Activated T-helper 2 cell treated with anti-CD3 and anti-CD28 coated beads, Interferon-gamma antibody, Interleukin-2, Interleukin-4, amounts not matched to agents 10 μg/mL and 5 μg/mL and 100 μg/mL, durations not matched to agents 14 hours and 24 hours and 36 hours (primary cell): ENCODE data around the gene KCTD5. TPM values are rescaled to one million over a fixed set of nuclear protein-coding genes. Genes with fewer than 3 reads are reported as not detected.
"Not testable (repeated sequence)": the region's sequence is repeated elsewhere in the genome, so short reads cannot be mapped to it uniquely, and the experiment has no call there.

Experiments used
- DNase-seq: peaks from one replicate; pipeline ENCODE4 v3.0.0; 2021; ENCODE audit warnings: low spot score
- H3K27ac Mint-ChIP-seq: one replicate; pipeline ENCODE4 v1.8.0; 2021; ENCODE audit warnings: mixed read lengths
- H3K27me3 Mint-ChIP-seq: one replicate; pipeline ENCODE4 v1.8.0; 2021; ENCODE audit warnings: low read depth, mixed read lengths
- H3K36me3 Mint-ChIP-seq: one replicate; pipeline ENCODE4 v1.8.0; 2021; ENCODE audit warnings: low read depth, mixed read lengths
- H3K4me1 Mint-ChIP-seq: one replicate; pipeline ENCODE4 v1.8.0; 2021; ENCODE audit warnings: low read depth, mixed read lengths
- H3K4me3 Mint-ChIP-seq: one replicate; pipeline ENCODE4 v1.8.0; 2021; ENCODE audit warnings: low read depth, mild to moderate bottlenecking, moderate library complexity, mixed read lengths
- H3K9me3 Mint-ChIP-seq: one replicate; pipeline ENCODE4 v1.8.0; 2021; ENCODE audit warnings: mixed read lengths
- intact Hi-C: fragments of 100-400 bp; cut with micrococcal nuclease; formaldehyde crosslinking; loops from one replicate; pipeline ENCODE4 v1.15.1; 2023
- total RNA-seq: library from RNA; stranded (reverse); gene quantifications from 2 replicates; pipeline ENCODE4 v1.2.3, GENCODE V29; 2022

Gene KCTD5
- total RNA-seq, 1 donor from 2014 or later = 65.5 TPM

DNA sequence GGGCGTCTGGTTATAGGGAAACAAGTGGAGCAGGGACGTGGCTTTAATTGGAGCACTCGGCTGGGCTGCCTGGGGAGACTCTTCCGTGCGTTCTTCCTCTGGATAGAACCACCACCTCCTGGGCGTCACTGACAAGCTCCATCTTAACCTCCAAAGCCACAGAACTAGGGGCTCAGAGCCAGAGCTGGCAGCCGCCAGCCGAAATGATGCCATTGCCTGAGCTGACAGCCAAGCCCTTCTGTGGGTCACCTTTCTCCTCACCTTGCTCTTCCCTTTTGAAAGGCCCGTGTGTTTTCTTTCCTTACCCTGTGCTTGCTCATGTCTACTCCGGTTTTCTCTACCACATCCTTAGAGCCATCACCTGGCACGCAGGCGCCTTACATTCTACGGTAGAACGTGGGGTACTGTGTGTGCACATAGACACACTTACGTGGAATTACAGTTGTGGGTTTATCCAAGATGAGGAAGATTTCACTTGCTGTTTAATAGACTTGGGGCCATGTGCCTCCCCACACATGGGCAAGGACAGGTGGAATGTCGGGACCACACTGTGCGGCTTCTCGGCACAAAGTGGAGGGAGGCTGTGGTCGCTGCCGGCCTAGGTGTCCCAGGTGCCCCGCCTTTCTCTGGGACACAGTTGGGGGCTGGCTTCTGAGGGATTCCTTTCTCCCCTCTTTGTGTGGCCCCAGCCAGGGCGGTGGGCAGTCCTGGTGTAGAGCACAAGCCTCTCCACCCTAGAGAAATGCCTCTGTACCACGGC is 3.9 kb upstream of the KCTD5 start:
- H3K4me1 Mint-ChIP-seq, H3K9me3 Mint-ChIP-seq, H3K27me3 Mint-ChIP-seq, H3K4me3 Mint-ChIP-seq, H3K27ac Mint-ChIP-seq, intact Hi-C loops, DNase-seq: not testable (repeated sequence)
- H3K36me3 Mint-ChIP-seq = peaks cover 16% of the 10 kb centered on the region

DNA sequence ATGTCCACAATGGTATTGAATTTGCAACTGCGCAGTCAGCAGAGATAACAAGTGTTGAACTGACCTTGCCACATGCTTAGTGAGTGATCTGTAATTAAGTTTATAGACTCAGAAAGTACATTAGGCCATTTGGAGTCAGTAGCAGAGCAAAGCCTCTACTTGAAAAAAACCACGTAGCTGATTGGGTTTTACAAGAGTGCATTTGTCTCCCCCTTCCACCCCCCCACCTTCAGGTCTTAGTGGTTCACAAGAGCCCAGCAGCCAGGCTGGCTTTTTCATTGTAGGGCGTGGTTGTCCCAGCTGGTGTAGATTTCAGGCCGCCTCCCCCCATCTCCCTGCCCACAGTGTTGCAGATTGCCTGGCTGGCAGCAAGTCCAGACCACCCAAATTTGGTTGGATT is 2.4 kb upstream of the KCTD5 start:
- DNase-seq, H3K9me3 Mint-ChIP-seq, H3K27ac Mint-ChIP-seq, H3K4me1 Mint-ChIP-seq, H3K27me3 Mint-ChIP-seq: not testable (repeated sequence)
- intact Hi-C loops = loop anchor here (5.0 kb wide), 1 partner anchor 202 kb away; the partner anchor contains the start of gene FLYWCH2
- peak overlapping the region; percentile 72 for H3K4me3 Mint-ChIP-seq
- H3K36me3 Mint-ChIP-seq = peaks cover 21% of the 10 kb centered on the region

DNA sequence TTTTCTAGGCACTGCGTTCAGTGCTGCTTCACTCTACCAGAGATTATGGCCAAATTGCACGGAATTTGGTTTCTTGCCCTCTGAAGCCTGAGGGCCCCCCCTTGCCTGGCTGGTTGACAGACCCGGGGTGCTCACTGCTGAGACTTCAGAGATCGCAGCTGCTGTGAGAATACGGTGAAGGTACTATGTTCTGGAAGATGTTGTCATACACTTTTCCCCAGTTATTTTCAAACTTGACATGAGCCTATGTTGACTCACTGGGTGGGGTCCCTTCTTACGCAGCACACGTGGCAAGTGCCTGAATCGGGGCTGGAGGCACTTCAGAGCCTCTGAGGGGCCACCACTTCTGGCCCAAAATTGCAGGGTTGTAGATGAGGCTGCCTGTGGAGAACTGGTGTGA is 2.0 kb upstream of the KCTD5 start:
- not testable (repeated sequence) for H3K4me1 Mint-ChIP-seq, H3K27me3 Mint-ChIP-seq, H3K27ac Mint-ChIP-seq, DNase-seq, H3K9me3 Mint-ChIP-seq
- peaks cover 23% of the 10 kb centered on the region for H3K36me3 Mint-ChIP-seq
- intact Hi-C loops = loop anchor here (5.0 kb wide), 1 partner anchor 202 kb away; the partner anchor contains the start of gene FLYWCH2
- H3K4me3 Mint-ChIP-seq = peak overlapping the region; percentile 72

DNA sequence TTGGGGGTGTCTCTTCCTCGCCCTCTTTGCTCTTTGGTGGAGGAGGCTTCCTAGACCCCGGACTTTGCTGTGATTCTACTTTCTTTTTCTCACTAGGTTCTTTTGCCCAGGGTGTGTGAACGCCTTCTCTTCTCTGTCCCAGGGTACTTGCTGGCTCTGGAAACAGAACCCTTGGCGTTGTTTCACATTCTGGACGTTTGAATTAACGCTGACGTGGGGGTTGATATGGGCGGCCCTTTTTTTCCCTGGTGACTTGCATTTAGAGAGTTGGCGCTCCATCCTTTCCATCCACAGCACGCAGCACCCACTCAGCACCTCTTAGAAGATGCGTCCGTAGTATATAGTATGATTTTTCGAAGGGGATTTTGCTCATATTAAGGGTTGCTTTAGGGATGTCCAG is 718 bp downstream of the KCTD5 start:
- Mint-ChIP-seq H3K36me3 (peaks cover 30% of the 10 kb centered on the region), H3K4me3 (peak overlapping the region; percentile 98), H3K27ac (peak overlapping the region; percentile 81), H3K4me1 (peaks cover 22% of the 10 kb centered on the region)
- intact Hi-C loops = loop anchor here (5.0 kb wide), 1 partner anchor 199 kb away; the partner anchor contains the start of gene FLYWCH2
- not testable (repeated sequence) for H3K27me3 Mint-ChIP-seq, H3K9me3 Mint-ChIP-seq, DNase-seq

DNA sequence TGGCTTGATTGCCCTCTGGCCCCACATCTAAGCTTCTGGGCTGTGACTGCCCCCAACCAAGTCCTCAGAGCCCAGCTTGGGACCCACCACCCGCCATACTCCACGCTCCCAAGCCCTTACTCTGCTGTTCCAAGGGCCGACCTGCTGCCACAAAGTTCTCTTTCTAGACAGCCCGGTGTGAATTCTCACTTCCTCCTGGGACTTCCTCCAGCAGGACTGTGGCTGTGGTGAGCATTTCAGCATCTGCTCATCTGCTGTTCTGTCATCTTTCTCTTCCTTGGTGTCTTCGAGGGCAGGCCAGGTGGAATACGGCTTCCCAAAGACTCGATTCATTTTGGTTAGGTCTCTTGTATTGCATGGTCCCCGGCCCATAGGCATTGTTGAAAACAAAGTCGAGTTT is 3.8 kb downstream of the KCTD5 start:
- H3K27ac Mint-ChIP-seq, H3K27me3 Mint-ChIP-seq, H3K9me3 Mint-ChIP-seq, H3K4me3 Mint-ChIP-seq, intact Hi-C loops, DNase-seq: not testable (repeated sequence)
- peaks cover 21% of the 10 kb centered on the region for H3K4me1 Mint-ChIP-seq
- H3K36me3 Mint-ChIP-seq = peaks cover 29% of the 10 kb centered on the region

DNA sequence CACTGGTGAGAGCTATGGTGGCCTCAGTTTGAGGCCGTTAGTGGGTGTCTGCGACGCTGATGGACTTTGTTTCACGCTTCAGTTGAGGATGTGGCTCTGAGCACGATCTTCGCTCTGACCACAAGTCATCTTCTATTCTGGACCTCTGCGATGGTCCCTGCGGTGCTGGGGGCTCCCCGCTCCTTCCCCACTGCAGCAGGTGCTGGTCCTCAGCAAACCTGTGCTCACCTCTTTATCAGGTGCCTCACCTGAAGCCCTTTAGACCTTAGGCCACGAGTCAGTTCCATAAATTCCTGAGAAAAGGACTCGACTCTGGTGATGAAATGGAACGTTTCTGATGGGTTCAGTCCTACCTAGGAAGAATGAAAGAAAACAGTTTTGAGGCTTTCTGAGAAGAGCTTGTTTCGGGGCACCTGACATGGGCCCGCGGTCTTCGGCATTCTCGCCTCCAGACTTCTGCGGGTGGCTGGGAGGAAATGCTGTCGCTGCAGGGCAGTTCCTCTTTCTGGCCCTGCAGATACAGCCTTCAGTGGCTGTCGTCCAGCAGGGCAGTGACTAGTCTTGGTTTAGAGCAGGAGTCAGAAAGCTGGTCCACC is 4.7 kb downstream of the KCTD5 start:
- Mint-ChIP-seq H3K9me3 (no peaks in the 10 kb centered on the region), H3K4me1 (peaks cover 20% of the 10 kb centered on the region), H3K27ac (peak overlapping the region; percentile 91), H3K27me3 (no peaks in the 10 kb centered on the region), H3K36me3 (peaks cover 27% of the 10 kb centered on the region), H3K4me3 (peak overlapping the region; percentile 73)
- no peak for DNase-seq
- intact Hi-C loops = no loop called here

DNA sequence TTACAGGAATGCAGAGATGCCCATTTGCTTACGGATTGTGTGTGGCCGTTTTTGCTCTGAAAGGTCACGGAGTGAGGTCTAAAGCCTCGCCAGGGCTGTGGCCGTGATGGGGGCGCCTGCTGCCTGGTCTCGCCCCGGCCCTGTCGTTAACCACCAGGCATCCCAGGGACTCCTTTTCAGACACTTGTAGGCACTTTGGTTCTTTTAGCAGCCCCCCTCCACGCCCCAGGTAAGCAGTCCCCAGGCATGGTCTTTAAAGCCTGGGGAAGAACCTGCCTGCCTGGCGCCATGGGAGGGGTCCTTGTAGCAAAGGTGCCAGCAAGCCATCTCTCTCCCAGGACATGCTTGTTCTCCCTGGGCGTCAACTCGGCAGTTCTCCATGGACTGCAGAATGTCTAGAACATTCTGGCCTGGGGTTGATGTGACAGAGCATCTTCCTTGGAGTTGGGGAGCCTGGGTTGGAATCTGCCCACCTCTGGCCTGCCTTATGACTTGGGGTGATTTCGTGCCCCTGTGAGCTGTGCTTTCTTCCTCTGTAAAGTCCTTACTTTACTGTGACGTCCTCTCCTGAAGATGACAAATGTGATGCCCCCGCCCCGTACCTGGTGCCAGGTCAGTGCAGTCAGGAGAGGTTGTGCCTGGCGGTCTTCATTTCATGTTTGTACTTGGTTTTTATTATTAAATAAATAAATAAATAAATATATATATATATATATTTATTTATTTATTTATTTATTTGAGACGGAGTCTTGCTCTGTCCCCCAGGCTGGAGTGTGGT is 5.4 kb downstream of the KCTD5 start:
- Mint-ChIP-seq H3K27ac (peak overlapping the region; percentile 91), H3K4me3 (peak overlapping the region; percentile 73), H3K36me3 (peaks cover 24% of the 10 kb centered on the region), H3K9me3 (no peaks in the 10 kb centered on the region), H3K27me3 (no peaks in the 10 kb centered on the region), H3K4me1 (peaks cover 17% of the 10 kb centered on the region)
- no peak for DNase-seq
- intact Hi-C loops = no loop called here

DNA sequence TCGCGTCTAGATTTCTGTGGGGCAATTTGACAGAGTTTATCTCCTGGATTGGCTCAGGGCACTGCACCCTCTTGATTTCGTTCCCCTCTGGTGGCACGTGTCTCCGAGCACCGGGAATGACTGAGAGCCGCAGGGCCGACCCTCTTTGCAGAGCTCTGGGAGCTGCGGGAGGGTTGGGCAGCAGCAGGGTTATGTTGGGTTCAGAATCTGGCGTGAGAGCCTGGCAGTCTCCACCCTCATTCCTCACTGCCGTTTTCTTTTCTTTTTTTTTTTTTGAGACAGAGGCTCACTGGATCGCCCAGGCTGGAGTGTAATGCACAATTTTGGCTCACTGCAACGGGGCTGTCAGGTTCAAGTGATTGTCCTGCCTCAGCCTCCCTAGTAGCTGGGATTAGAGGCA is 7.1 kb downstream of the KCTD5 start:
- intact Hi-C loops, DNase-seq, H3K9me3 Mint-ChIP-seq, H3K27ac Mint-ChIP-seq, H3K4me3 Mint-ChIP-seq, H3K27me3 Mint-ChIP-seq: not testable (repeated sequence)
- Mint-ChIP-seq H3K36me3 (peaks cover 18% of the 10 kb centered on the region), H3K4me1 (peaks cover 17% of the 10 kb centered on the region)

DNA sequence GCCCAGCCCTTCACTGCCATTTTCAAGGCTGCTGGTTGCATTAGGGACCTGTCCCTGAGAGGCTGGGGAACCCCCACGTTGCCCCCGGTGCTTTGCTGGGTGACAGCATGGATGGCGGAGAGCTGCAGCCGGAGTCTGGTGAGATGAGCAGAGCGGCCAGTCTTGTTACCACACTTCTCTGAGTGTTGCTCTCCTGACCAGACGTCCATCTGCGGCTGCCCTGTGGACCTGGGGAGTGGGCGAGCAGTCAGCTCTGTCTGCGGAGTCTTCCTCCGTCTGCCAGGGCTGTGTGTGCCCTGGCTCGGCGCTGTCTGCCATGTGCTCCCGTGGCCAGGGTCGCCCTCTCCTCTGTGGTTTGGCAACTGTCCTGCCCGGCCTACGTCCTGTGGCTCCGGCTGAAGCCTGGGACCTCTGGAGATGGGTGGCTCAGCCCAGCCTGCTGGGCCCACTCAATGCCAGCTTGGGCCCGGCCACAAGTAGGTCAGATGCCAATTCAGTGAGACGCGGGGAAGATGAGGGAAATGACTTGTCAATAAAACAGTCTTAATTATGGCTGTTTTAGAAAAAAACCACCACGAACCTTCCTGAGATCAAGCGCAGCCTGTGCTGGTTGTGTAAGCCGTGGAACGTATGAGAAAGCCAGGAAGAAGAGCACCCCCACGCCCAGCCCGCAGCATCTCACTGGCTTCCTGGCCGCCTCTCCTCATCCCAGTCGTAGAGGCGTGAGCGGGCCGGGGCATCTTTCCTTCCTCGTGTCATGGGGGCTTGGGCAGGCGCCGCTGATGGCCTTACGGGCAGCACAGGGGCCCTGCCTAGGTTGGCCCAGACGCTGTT is 7.9 kb downstream of the KCTD5 start:
- Mint-ChIP-seq H3K27ac (no peak overlapping the region), H3K4me1 (peaks cover 14% of the 10 kb centered on the region), H3K9me3 (no peaks in the 10 kb centered on the region), H3K27me3 (no peaks in the 10 kb centered on the region), H3K4me3 (no peak overlapping the region), H3K36me3 (peaks cover 14% of the 10 kb centered on the region)
- intact Hi-C loops = no loop called here
- DNase-seq = no peak

DNA sequence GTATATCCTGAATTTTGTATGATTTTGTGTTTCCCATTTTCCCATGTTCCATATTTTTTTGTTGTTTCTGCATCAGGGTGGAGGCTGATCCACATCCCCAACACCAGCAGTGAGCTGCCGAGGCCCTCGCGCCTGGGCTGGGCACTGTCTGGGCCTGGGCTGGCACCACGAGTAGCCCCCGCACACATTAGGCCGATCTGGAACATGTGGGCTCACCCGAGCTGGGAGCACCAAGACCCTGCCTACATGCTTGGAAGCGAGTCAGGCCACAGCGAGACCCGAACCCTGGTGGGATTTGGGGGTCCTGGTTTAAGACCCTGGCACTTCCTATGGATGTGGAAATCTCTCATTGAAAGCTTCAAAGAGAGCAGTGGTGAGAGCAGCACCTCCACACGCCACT is 8.5 kb downstream of the KCTD5 start:
- H3K4me3 Mint-ChIP-seq = no peak overlapping the region
- no peaks in the 10 kb centered on the region for H3K27me3 Mint-ChIP-seq
- no peak overlapping the region for H3K27ac Mint-ChIP-seq
- H3K9me3 Mint-ChIP-seq = no peaks in the 10 kb centered on the region
- peaks cover 13% of the 10 kb centered on the region for H3K4me1 Mint-ChIP-seq
- H3K36me3 Mint-ChIP-seq = peaks cover 14% of the 10 kb centered on the region
- no peak for DNase-seq
- intact Hi-C loops = no loop called here

DNA sequence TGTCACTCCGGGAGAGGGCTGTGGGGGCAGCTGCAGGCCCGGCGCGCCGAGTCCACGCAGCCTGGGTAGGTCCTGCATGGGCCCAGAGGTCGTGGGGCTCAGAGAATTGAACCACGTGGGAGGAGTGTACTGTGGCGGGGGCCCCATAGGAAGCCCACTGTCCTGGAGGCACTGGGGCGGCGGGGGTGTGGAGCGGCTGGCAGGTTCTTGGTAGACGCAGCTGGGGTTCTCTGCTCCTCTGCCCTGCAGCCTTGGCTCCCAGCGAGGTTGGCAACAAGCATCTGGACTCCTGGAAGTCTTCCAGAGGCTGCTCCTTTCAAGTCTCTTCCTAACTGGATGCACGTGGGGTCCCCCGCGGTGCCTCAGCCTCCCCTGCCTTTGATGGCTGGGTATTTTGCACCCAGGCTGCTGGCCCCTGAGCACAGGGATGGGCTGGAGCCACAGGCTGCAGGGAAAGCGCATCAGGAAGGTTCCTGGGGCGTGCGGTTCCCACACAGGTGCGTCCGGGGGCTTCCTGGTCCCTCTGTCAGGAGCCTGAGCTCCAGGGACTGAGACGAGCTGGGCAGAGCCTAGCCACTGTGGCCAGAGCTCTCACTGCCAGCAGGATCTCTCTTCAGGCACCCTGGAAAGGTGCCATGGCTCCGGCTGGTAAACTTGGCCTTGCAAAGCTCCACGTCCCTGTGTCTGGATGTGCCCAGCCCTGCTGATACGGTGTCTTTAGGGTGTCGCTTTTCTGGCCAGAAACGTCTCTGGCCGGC is 9.3 kb downstream of the KCTD5 start:
- H3K36me3 Mint-ChIP-seq = peaks cover 16% of the 10 kb centered on the region
- peaks cover 12% of the 10 kb centered on the region for H3K4me1 Mint-ChIP-seq
- no peak overlapping the region for H3K27ac Mint-ChIP-seq
- H3K9me3 Mint-ChIP-seq = no peaks in the 10 kb centered on the region
- DNase-seq = no peak
- H3K27me3 Mint-ChIP-seq = no peaks in the 10 kb centered on the region
- intact Hi-C loops = no loop called here
- no peak overlapping the region for H3K4me3 Mint-ChIP-seq
